ENCODE results near the gene CRELD1. TPM values are rescaled to one million over a fixed set of nuclear protein-coding genes. Genes with fewer than 3 reads are reported as not detected.

CRELD1 gene
- total and polyA plus RNA-seq, 7 donors: 4.8 to 67.8 (median 33.7) TPM

- no peak for DNase-seq
- intact Hi-C loops (cut with DNase I): loop anchor here (10.0 kb wide), 1 partner anchor 135 kb away; the partner anchor contains the start of gene BRK1
- Histone ChIP-seq H3K4me3 (no peak overlapping the region), H3K9me3 (no peaks in the 10 kb centered on the region), H3K4me1 (peaks cover 0 to 46% (median 37%) of the 10 kb centered on the region in 4 donors), H3K27me3 (no peaks in the 10 kb centered on the region), H3K27ac (peak overlapping the region in 1 of 4 donors; percentile 80), H3K36me3 (peaks cover 0 to 40% (median 0%) of the 10 kb centered on the region in 4 donors)
- 96% methylated on average over 2 of the region's 2 CpGs for WGBS, 2 donors
- no peak for TF ChIP-seq POLR2AphosphoS5 (IDR thresholded peaks at IDR 0.05)
- TF ChIP-seq CTCF (IDR thresholded peaks at IDR 0.05): no peak
These were observed 46.6 kb downstream of the CRELD1 start for GRCh38 chr3:9980251-9980650.

GRCh38 chr3:9986230-9986725, 52.6 kb downstream of the CRELD1 start:
- Histone ChIP-seq H3K27me3 (no peaks in the 10 kb centered on the region), H3K4me3 (peak overlapping the region; percentile 62 to 94 (median 86)), H3K4me1 (peaks cover 0 to 39% (median 38%) of the 10 kb centered on the region in 4 donors), H3K27ac (peak overlapping the region; percentile 78 to 87 (median 82)), H3K36me3 (peaks cover 0 to 23% (median 0%) of the 10 kb centered on the region in 4 donors), H3K9me3 (no peaks in the 10 kb centered on the region)
- DNase-seq: no peak
- intact Hi-C loops (cut with DNase I): loop anchor here (2.0 to 10.0 kb wide), 3 partner anchors 23 to 129 kb away; partner anchors contain the start of gene BRK1
- WGBS, 2 donors: 1% methylated on average over 17 of the region's 17 CpGs
- TF ChIP-seq CTCF (IDR thresholded peaks at IDR 0.05) (no peak), POLR2A (IDR thresholded peaks at IDR 0.05) (no peak), POLR2AphosphoS5 (IDR thresholded peaks at IDR 0.05) (no peak), EP300 (IDR thresholded peaks at IDR 0.05) (no peak)

- no peak for DNase-seq
- Histone ChIP-seq H3K36me3 (peaks cover 0 to 9% (median 0%) of the 10 kb centered on the region in 4 donors), H3K27ac (no peak overlapping the region), H3K4me3 (no peak overlapping the region), H3K27me3 (no peaks in the 10 kb centered on the region), H3K4me1 (no peaks in the 10 kb centered on the region), H3K9me3 (no peaks in the 10 kb centered on the region)
- WGBS, 2 donors: 93% methylated on average over 10 of the region's 10 CpGs
- intact Hi-C loops (cut with DNase I): no loop called here
- TF ChIP-seq POLR2AphosphoS5 (IDR thresholded peaks at IDR 0.05) (no peak), CTCF (IDR thresholded peaks at IDR 0.05) (no peak), POLR2A (IDR thresholded peaks at IDR 0.05) (no peak), EP300 (IDR thresholded peaks at IDR 0.05) (no peak)
These were observed 60.6 kb downstream of the CRELD1 start for GRCh38 chr3:9994086-9994844.

Small RNA genes within 50 kb of the gene (small RNA-seq; reads per million reads assigned to genes)
- gene RNU6-882P: 0 reads per million in 3 donors

Other genes starting within 250 kb of the CRELD1 start
- gene CPNE9, start 230.0 kb upstream of the CRELD1 start, total RNA-seq: under 1 TPM in 1 of 4 donors, not detected in 3; 0.14 TPM
- gene CPNE9, start 230.0 kb upstream of the CRELD1 start, polyA plus RNA-seq: under 1 TPM in 1 of 3 donors, not detected in 2; 0.22 TPM
- gene BRPF1, start 202.1 kb upstream of the CRELD1 start, total RNA-seq: 10 to 100 TPM; 12.6 to 18.6 (median 13.9) TPM
- gene BRPF1, start 202.1 kb upstream of the CRELD1 start, polyA plus RNA-seq: 10 to 100 TPM in 1 of 3 donors, 1 to 10 TPM in 2; 3.5 to 12.0 (median 4.2) TPM
- 10 to 100 TPM; 22.5 to 34.6 (median 31.4) TPM for gene OGG1, start 183.9 kb upstream of the CRELD1 start, total RNA-seq
- gene OGG1, start 183.9 kb upstream of the CRELD1 start, polyA plus RNA-seq: 10 to 100 TPM; 15.6 to 23.6 (median 16.9) TPM
- 10 to 100 TPM; 45.7 to 57.8 (median 56.5) TPM for gene CAMK1, start 163.9 kb upstream of the CRELD1 start, total RNA-seq
- gene CAMK1, start 163.9 kb upstream of the CRELD1 start, polyA plus RNA-seq: 10 to 100 TPM; 14.0 to 21.6 (median 19.7) TPM
- 10 to 100 TPM; 53.2 to 72.9 (median 67.6) TPM for gene TADA3, start 141.4 kb upstream of the CRELD1 start, total RNA-seq
- 10 to 100 TPM; 52.2 to 87.1 (median 78.4) TPM for gene TADA3, start 141.4 kb upstream of the CRELD1 start, polyA plus RNA-seq
- gene ARPC4, start 140.8 kb upstream of the CRELD1 start, total RNA-seq: 100 to 1,000 TPM in 3 of 4 donors, 10 to 100 TPM in 1; 75.6 to 150 (median 128) TPM
- gene ARPC4, start 140.8 kb upstream of the CRELD1 start, polyA plus RNA-seq: 100 to 1,000 TPM; 190 to 240 (median 211) TPM
- gene TTLL3, start 123.6 kb upstream of the CRELD1 start, total RNA-seq: 100 to 1,000 TPM in 1 of 4 donors, 10 to 100 TPM in 3; 32.9 to 117 (median 45.1) TPM
- 10 to 100 TPM in 1 of 3 donors, 1 to 10 TPM in 2; 4.4 to 46.4 (median 9.0) TPM for gene TTLL3, start 123.6 kb upstream of the CRELD1 start, polyA plus RNA-seq
- 10 to 100 TPM; 42.6 to 54.7 (median 47.6) TPM for gene RPUSD3, start 89.8 kb upstream of the CRELD1 start, total RNA-seq
- gene RPUSD3, start 89.8 kb upstream of the CRELD1 start, polyA plus RNA-seq: 10 to 100 TPM; 22.0 to 37.1 (median 23.4) TPM
- gene CIDEC, start 53.6 kb upstream of the CRELD1 start, total RNA-seq: 10 to 100 TPM in 2 of 4 donors, 1 to 10 TPM in 2; 1.6 to 36.7 (median 8.1) TPM
- 100 to 1,000 TPM in 1 of 3 donors, 10 to 100 TPM in 2; 30.6 to 120 (median 71.3) TPM for gene CIDEC, start 53.6 kb upstream of the CRELD1 start, polyA plus RNA-seq
- 10 to 100 TPM; 33.7 to 55.1 (median 45.9) TPM for gene JAGN1, start 43.2 kb upstream of the CRELD1 start, total RNA-seq
- 10 to 100 TPM; 24.7 to 44.4 (median 33.0) TPM for gene JAGN1, start 43.2 kb upstream of the CRELD1 start, polyA plus RNA-seq
- 1 to 10 TPM in 2 of 4 donors, under 1 TPM in 2; 0.68 to 2.5 (median 1.3) TPM for gene IL17RE, start 31.0 kb upstream of the CRELD1 start, total RNA-seq
- gene IL17RE, start 31.0 kb upstream of the CRELD1 start, polyA plus RNA-seq: 10 to 100 TPM; 11.4 to 46.3 (median 12.7) TPM
- gene IL17RC, start 16.7 kb upstream of the CRELD1 start, total RNA-seq: 10 to 100 TPM; 57.8 to 88.9 (median 66.3) TPM
- gene IL17RC, start 16.7 kb upstream of the CRELD1 start, polyA plus RNA-seq: 10 to 100 TPM in 2 of 3 donors, 1 to 10 TPM in 1; 9.9 to 36.5 (median 13.8) TPM
- gene PRRT3, start 18.6 kb downstream of the CRELD1 start, total RNA-seq: 1 to 10 TPM; 1.5 to 2.6 (median 2.2) TPM
- gene PRRT3, start 18.6 kb downstream of the CRELD1 start, polyA plus RNA-seq: under 1 TPM; 0.46 to 0.90 (median 0.60) TPM
- 10 to 100 TPM; 37.1 to 95.7 (median 45.2) TPM for gene EMC3, start 53.0 kb downstream of the CRELD1 start, total RNA-seq
- gene EMC3, start 53.0 kb downstream of the CRELD1 start, polyA plus RNA-seq: 10 to 100 TPM; 20.6 to 76.4 (median 24.6) TPM
- 1 to 10 TPM; 1.5 to 5.8 (median 3.1) TPM for gene FANCD2, start 92.6 kb downstream of the CRELD1 start, total RNA-seq
- 10 to 100 TPM in 1 of 3 donors, 1 to 10 TPM in 1, under 1 TPM in 1; 0.60 to 12.6 (median 1.4) TPM for gene FANCD2, start 92.6 kb downstream of the CRELD1 start, polyA plus RNA-seq
- not detected for gene FANCD2OS, start 174.4 kb downstream of the CRELD1 start, total RNA-seq
- not detected for gene FANCD2OS, start 174.4 kb downstream of the CRELD1 start, polyA plus RNA-seq
- 100 to 1,000 TPM; 111 to 239 (median 152) TPM for gene BRK1, start 181.8 kb downstream of the CRELD1 start, total RNA-seq
- 100 to 1,000 TPM; 179 to 260 (median 191) TPM for gene BRK1, start 181.8 kb downstream of the CRELD1 start, polyA plus RNA-seq
- 10 to 100 TPM; 20.1 to 29.9 (median 25.8) TPM for gene VHL, start 207.9 kb downstream of the CRELD1 start, total RNA-seq
- gene VHL, start 207.9 kb downstream of the CRELD1 start, polyA plus RNA-seq: 10 to 100 TPM; 20.4 to 35.4 (median 28.9) TPM
- 1 to 10 TPM; 1.1 to 6.1 (median 3.7) TPM for gene IRAK2, start 231.1 kb downstream of the CRELD1 start, total RNA-seq
- 1 to 10 TPM; 1.2 to 2.8 (median 2.8) TPM for gene IRAK2, start 231.1 kb downstream of the CRELD1 start, polyA plus RNA-seq

Data from sigmoid colon (tissue), 7 donors.